ENCODE results near the gene CACNA2D1. TPM values are rescaled to one million over a fixed set of nuclear protein-coding genes. Genes with fewer than 3 reads are reported as not detected.

CACNA2D1 gene
- total RNA-seq, 1 experiment from 2014 or later = 0.27 TPM

DNA sequence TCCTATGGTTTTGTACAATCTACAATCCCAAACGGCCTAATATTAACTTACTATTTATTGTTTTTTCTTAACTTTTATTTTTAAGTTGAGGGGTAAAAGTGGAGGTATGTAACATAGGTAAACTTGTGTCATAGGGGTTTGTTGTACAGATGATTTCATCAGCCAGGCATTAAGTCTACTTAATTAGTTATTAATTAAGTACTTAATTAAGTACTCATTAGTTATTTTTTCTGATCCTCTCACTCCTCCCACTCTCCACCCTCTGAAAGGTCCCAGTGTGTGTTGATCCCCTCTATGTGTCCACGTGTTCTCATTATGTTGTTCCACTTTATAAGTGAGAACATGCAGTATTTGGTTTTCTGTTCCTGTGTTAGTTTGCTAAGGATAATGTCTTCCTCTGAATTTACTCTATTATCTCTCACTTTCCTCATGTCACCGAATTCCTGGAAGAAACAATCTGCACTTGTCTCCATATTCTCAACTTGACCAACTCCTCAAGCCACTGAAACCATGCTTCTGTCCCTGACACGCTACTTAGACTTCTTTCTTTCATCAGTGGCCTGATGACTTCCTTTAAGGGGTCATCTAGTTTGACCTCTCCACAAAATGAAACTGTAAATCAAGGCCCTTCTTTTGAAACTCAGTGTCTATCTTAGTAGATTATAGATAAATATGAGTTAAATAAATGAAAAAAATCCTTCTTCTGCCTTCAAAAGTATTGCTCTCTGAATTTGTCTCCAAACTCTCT, 9.1 kb downstream of the CACNA2D1 start:
- Histone ChIP-seq H3K27ac (ENCODE audit: low read depth, low read length) (no peak overlapping the region), H3K9ac (ENCODE audit: low read length) (no peak overlapping the region), H3K4me2 (ENCODE audit: low read length) (no peak overlapping the region), H3K4me1 (ENCODE audit: control insufficient read depth in 1 of 2, insufficient read depth in 2 of 2, low read length in 2 of 2) (no peaks in the 10 kb centered on the region), H3K27me3 (ENCODE audit: insufficient read depth, low read length) (no peaks in the 10 kb centered on the region), H3K36me3 (ENCODE audit: control insufficient read depth in 1 of 2, insufficient read depth in 2 of 2, low read length in 2 of 2) (no peaks in the 10 kb centered on the region), H3K4me3 (replicated peaks in 1 of 2; ENCODE audit: low read depth in 1 of 2, low read length in 2 of 2) (no peak overlapping the region), H4K20me1 (ENCODE audit: insufficient read depth) (no peaks in the 10 kb centered on the region), H2AFZ (ENCODE audit: low read depth, low read length, poor library complexity, severe bottlenecking) (no peak overlapping the region), H3K9me2 (ENCODE audit: insufficient read depth) (no peaks in the 10 kb centered on the region), H3K79me2 (ENCODE audit: insufficient read depth, low read length) (no peaks in the 10 kb centered on the region), H3K9me3 (ENCODE audit: control insufficient read depth in 1 of 2, insufficient read depth in 1 of 2, low read depth in 1 of 2, low read length in 2 of 2) (no peaks in the 10 kb centered on the region)
- no TSS peak for BruUV-seq (replicated peaks)
- POLR2A ChIA-PET = no interaction called here
- RAD21 ChIA-PET (ENCODE audit: low non-redundant PET in 1 of 2, low total read pairs in 2 of 2, uncharacterized antibody in 2 of 2, unreplicated experiment in 2 of 2) = no interaction called here
- intact Hi-C loops (cut with micrococcal nuclease) = no loop called here
- no peak for TF ChIP-seq ELF1 (IDR thresholded peaks at IDR 0.05; ENCODE audit: borderline replicate concordance, low read depth)
- TF ChIP-seq, protein P1, sequence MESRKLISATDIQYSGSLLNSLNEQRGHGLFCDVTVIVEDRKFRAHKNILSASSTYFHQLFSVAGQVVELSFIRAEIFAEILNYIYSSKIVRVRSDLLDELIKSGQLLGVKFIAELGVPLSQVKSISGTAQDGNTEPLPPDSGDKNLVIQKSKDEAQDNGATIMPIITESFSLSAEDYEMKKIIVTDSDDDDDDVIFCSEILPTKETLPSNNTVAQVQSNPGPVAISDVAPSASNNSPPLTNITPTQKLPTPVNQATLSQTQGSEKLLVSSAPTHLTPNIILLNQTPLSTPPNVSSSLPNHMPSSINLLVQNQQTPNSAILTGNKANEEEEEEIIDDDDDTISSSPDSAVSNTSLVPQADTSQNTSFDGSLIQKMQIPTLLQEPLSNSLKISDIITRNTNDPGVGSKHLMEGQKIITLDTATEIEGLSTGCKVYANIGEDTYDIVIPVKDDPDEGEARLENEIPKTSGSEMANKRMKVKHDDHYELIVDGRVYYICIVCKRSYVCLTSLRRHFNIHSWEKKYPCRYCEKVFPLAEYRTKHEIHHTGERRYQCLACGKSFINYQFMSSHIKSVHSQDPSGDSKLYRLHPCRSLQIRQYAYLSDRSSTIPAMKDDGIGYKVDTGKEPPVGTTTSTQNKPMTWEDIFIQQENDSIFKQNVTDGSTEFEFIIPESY (IDR thresholded peaks at IDR 0.05; ENCODE audit: extremely low read depth, insufficient replicate concordance, low read length) = no peak
- no peak for TF ChIP-seq EZH2phosphoT487 (IDR thresholded peaks at IDR 0.05; ENCODE audit: borderline replicate concordance)
- TF ChIP-seq SRF (IDR thresholded peaks at IDR 0.05; ENCODE audit: low read depth) = no peak
- CTCF ChIA-PET = no interaction called here
- DNase-seq (ENCODE audit: low read depth, low spot score) (no peak), ATAC-seq (no peak)

GRCh38 chr7:82433507-82433906, 10.1 kb downstream of the CACNA2D1 start:
- ATAC-seq = no peak
- Histone ChIP-seq H3K27ac (ENCODE audit: low read depth, low read length) (no peak overlapping the region), H3K4me3 (replicated peaks in 1 of 2; ENCODE audit: low read depth in 1 of 2, low read length in 2 of 2) (no peak overlapping the region), H3K9ac (ENCODE audit: low read length) (no peak overlapping the region), H3K4me1 (ENCODE audit: control insufficient read depth in 1 of 2, insufficient read depth in 2 of 2, low read length in 2 of 2) (no peaks in the 10 kb centered on the region), H3K4me2 (ENCODE audit: low read length) (no peak overlapping the region), H3K9me2 (ENCODE audit: insufficient read depth) (no peaks in the 10 kb centered on the region), H3K27me3 (ENCODE audit: insufficient read depth, low read length) (no peaks in the 10 kb centered on the region), H3K79me2 (ENCODE audit: insufficient read depth, low read length) (no peaks in the 10 kb centered on the region), H2AFZ (ENCODE audit: low read depth, low read length, poor library complexity, severe bottlenecking) (no peak overlapping the region), H3K9me3 (ENCODE audit: control insufficient read depth in 1 of 2, insufficient read depth in 1 of 2, low read depth in 1 of 2, low read length in 2 of 2) (no peaks in the 10 kb centered on the region), H4K20me1 (ENCODE audit: insufficient read depth) (no peaks in the 10 kb centered on the region), H3K36me3 (ENCODE audit: control insufficient read depth in 1 of 2, insufficient read depth in 2 of 2, low read length in 2 of 2) (no peaks in the 10 kb centered on the region)
- ChIA-PET CTCF (no interaction called here), POLR2A (interaction anchor here (0.6 kb wide), 1 partner anchor 53 kb away, joined by 3 read pairs; no protein-coding TSS in a partner anchor), RAD21 (ENCODE audit: low non-redundant PET in 1 of 2, low total read pairs in 2 of 2, uncharacterized antibody in 2 of 2, unreplicated experiment in 2 of 2) (no interaction called here)
- DNase-seq (ENCODE audit: low read depth, low spot score) = no peak
- BruUV-seq (replicated peaks) = no TSS peak
- intact Hi-C loops (cut with micrococcal nuclease) = no loop called here
- TF ChIP-seq POLR2AphosphoS5 (IDR thresholded peaks at IDR 0.05; ENCODE audit: low read depth, low read length) = no peak
- TF ChIP-seq, protein P2, sequence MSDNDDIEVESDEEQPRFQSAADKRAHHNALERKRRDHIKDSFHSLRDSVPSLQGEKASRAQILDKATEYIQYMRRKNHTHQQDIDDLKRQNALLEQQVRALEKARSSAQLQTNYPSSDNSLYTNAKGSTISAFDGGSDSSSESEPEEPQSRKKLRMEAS (IDR thresholded peaks at IDR 0.05) = no peak
- TF ChIP-seq, protein P3, sequence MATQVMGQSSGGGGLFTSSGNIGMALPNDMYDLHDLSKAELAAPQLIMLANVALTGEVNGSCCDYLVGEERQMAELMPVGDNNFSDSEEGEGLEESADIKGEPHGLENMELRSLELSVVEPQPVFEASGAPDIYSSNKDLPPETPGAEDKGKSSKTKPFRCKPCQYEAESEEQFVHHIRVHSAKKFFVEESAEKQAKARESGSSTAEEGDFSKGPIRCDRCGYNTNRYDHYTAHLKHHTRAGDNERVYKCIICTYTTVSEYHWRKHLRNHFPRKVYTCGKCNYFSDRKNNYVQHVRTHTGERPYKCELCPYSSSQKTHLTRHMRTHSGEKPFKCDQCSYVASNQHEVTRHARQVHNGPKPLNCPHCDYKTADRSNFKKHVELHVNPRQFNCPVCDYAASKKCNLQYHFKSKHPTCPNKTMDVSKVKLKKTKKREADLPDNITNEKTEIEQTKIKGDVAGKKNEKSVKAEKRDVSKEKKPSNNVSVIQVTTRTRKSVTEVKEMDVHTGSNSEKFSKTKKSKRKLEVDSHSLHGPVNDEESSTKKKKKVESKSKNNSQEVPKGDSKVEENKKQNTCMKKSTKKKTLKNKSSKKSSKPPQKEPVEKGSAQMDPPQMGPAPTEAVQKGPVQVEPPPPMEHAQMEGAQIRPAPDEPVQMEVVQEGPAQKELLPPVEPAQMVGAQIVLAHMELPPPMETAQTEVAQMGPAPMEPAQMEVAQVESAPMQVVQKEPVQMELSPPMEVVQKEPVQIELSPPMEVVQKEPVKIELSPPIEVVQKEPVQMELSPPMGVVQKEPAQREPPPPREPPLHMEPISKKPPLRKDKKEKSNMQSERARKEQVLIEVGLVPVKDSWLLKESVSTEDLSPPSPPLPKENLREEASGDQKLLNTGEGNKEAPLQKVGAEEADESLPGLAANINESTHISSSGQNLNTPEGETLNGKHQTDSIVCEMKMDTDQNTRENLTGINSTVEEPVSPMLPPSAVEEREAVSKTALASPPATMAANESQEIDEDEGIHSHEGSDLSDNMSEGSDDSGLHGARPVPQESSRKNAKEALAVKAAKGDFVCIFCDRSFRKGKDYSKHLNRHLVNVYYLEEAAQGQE (IDR thresholded peaks at IDR 0.05; ENCODE audit: low read depth) = no peak
- TF ChIP-seq SP1 (IDR thresholded peaks at IDR 0.05; ENCODE audit: low read depth) = no peak
- no peak for TF ChIP-seq POLR2A (IDR thresholded peaks at IDR 0.05; ENCODE audit: borderline replicate concordance, extremely low read depth, insufficient read depth, insufficient read length)
- TF ChIP-seq, protein P4, sequence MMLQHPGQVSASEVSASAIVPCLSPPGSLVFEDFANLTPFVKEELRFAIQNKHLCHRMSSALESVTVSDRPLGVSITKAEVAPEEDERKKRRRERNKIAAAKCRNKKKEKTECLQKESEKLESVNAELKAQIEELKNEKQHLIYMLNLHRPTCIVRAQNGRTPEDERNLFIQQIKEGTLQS (IDR thresholded peaks at IDR 0.05) = no peak
- TF ChIP-seq EZH2phosphoT487 (IDR thresholded peaks at IDR 0.05; ENCODE audit: borderline replicate concordance) = no peak
- TF ChIP-seq RAD21 (IDR thresholded peaks at IDR 0.05; ENCODE audit: low read depth) = no peak
- TF ChIP-seq YY1 (IDR thresholded peaks at IDR 0.05; ENCODE audit: extremely low read depth, insufficient replicate concordance, low read depth, low read length) = no peak
- no peak for TF ChIP-seq EZH2 (IDR thresholded peaks at IDR 0.05)
- TF ChIP-seq ZNF274 (IDR thresholded peaks at IDR 0.05; ENCODE audit: low read depth, low read length) = no peak
- no peak for TF ChIP-seq SIN3A (IDR thresholded peaks at IDR 0.05; ENCODE audit: low read depth)

Measured in HCT116 (cell line).